H1 (cell line): ENCODE measurements around the gene RNF157.

ENCODE experiments used
- CHD1 ChIP-seq: IDR thresholded peaks from 2 replicates; pipeline ENCODE4 v1.6.1; 2012; ENCODE audit warnings: low read depth, low read length, improper control_type of control experiment
- CTCF ChIP-seq, 3 experiments: IDR thresholded peaks; 1 replicate in 2 of 3; 2 replicates in 1 of 3; pipeline versions ENCODE4 v1.5.1 to v1.6.1; 2011; ENCODE audit warnings: low read length in 3 of 3, mild to moderate bottlenecking in 3 of 3, inconsistent platforms in 2 of 3, low read depth in 1 of 3, moderate library complexity in 1 of 3; ENCODE audit not compliant: insufficient read depth in 1 of 3; ENCODE audit errors: control extremely low read depth in 1 of 3
- EZH2 ChIP-seq: fragments of 200-600 bp; sonication (generic); IDR thresholded peaks from 2 replicates; pipeline ENCODE4 v1.7.1; 2012; ENCODE audit warnings: low read depth, mild to moderate bottlenecking, moderate library complexity, low read length, inconsistent platforms; ENCODE audit not compliant: severe bottlenecking
- GABPA ChIP-seq: IDR thresholded peaks from 2 replicates; pipeline ENCODE4 v1.6.1; 2011; ENCODE audit warnings: mild to moderate bottlenecking, low read length, moderate library complexity, borderline replicate concordance; ENCODE audit not compliant: insufficient read depth
- PHF8 ChIP-seq: fragments of 200-600 bp; sonication (generic); conservative IDR thresholded peaks from 2 replicates; pipeline ENCODE4 v1.7.1; 2012; ENCODE audit warnings: low read depth, mild to moderate bottlenecking, inconsistent platforms, low read length, moderate library complexity
- POLR2A ChIP-seq, 2 experiments: IDR thresholded peaks; 1 replicate in 1 of 2; 2 replicates in 1 of 2; pipeline ENCODE4 v1.6.1; 2011; ENCODE audit warnings: low read depth in 2 of 2, low read length in 2 of 2, mild to moderate bottlenecking in 2 of 2; ENCODE audit errors: control extremely low read depth in 1 of 2
- POLR2AphosphoS5 ChIP-seq: IDR thresholded peaks from 2 replicates; pipeline ENCODE4 v1.6.1; 2011; ENCODE audit warnings: low read depth, low read length
- RFX5 ChIP-seq: IDR thresholded peaks from 2 replicates; pipeline ENCODE4 v1.6.1; 2011; ENCODE audit warnings: low read depth, low read length, improper control_type of control experiment, borderline replicate concordance
- SIX5 ChIP-seq: IDR thresholded peaks from 2 replicates; pipeline ENCODE4 v1.6.1; 2011; ENCODE audit warnings: mild to moderate bottlenecking, low read depth, low read length
- SUZ12 ChIP-seq: fragments of 200-600 bp; sonication (generic); IDR thresholded peaks from 2 replicates; pipeline ENCODE4 v1.6.1; 2012; ENCODE audit warnings: mild to moderate bottlenecking, inconsistent platforms, low read length, moderate library complexity, mixed read lengths
- TEAD4 ChIP-seq: IDR thresholded peaks from 2 replicates; pipeline ENCODE4 v1.6.1; 2012; ENCODE audit warnings: low read depth, low read length, inconsistent platforms, mixed read lengths
- ZNF274 ChIP-seq: IDR thresholded peaks from 2 replicates; pipeline ENCODE4 v1.7.0; 2012; ENCODE audit warnings: low read length, borderline replicate concordance; ENCODE audit errors: extremely low read depth

GRCh38 chr17:76270127-76270592 is 29.9 kb upstream of the RNF157 start:
- no peak for TF ChIP-seq CTCF (IDR thresholded peaks at IDR 0.05; ENCODE audit: control extremely low read depth in 1 of 3, insufficient read depth in 1 of 3, low read depth in 1 of 3, low read length in 3 of 3)
- TF ChIP-seq POLR2AphosphoS5 = no peak
- no peak for TF ChIP-seq EZH2
- no peak for TF ChIP-seq POLR2A (IDR thresholded peaks at IDR 0.05; ENCODE audit: control extremely low read depth in 1 of 2, low read depth in 2 of 2, low read length in 2 of 2)
- no peak for TF ChIP-seq SUZ12
- TF ChIP-seq TEAD4 = no peak
- TF ChIP-seq ZNF274 = no peak
- TF ChIP-seq CHD1 = no peak
- TF ChIP-seq RFX5 = no peak
- TF ChIP-seq PHF8 = no peak
- no peak for TF ChIP-seq GABPA
- no peak for TF ChIP-seq SIX5
